ENCODE measurements around the gene EDAR.

Gene EDAR

DNA sequence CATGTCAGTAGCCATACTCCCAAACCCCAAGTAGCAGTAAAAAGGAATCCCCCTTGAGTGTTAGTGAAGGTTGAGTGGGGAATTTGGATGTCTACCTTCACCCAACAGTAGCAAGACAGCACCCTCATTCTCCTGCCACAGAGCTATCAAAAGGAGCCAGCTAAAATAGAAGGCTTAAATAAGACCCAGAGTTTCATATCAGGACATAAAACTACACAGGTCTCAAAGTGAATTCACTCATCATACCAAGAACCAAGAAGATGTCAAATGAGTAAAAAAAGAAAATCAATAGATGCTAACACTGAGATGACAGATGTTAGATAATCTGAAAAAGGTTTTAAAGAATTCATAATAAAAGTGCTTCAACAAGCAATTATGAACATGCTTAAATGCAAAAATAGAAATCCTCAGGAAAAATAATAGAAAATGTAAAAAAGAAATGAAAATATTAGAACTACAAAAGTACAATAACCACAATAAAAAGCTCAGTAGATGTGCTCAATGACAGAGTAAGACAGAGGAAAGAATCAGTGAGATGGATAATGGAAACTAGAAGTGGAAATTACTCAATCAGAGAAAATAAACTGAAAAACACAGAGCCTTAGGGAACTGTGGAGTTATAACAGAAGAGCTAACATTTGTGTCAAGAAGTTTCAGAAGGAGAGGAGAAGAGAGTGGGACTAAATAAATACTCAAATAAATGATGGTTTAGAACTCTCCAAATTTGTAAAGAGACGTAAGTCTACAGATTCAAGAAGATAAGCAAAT lies 90.5 kb downstream of the EDAR start:
- H3K27ac ChIP-seq = no peak overlapping the region
- TF ChIP-seq, protein P1, sequence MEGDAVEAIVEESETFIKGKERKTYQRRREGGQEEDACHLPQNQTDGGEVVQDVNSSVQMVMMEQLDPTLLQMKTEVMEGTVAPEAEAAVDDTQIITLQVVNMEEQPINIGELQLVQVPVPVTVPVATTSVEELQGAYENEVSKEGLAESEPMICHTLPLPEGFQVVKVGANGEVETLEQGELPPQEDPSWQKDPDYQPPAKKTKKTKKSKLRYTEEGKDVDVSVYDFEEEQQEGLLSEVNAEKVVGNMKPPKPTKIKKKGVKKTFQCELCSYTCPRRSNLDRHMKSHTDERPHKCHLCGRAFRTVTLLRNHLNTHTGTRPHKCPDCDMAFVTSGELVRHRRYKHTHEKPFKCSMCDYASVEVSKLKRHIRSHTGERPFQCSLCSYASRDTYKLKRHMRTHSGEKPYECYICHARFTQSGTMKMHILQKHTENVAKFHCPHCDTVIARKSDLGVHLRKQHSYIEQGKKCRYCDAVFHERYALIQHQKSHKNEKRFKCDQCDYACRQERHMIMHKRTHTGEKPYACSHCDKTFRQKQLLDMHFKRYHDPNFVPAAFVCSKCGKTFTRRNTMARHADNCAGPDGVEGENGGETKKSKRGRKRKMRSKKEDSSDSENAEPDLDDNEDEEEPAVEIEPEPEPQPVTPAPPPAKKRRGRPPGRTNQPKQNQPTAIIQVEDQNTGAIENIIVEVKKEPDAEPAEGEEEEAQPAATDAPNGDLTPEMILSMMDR (IDR thresholded peaks at IDR 0.05) = no peak
- TF ChIP-seq ZFX (IDR thresholded peaks at IDR 0.05; ENCODE audit: borderline replicate concordance) = no peak

DNA sequence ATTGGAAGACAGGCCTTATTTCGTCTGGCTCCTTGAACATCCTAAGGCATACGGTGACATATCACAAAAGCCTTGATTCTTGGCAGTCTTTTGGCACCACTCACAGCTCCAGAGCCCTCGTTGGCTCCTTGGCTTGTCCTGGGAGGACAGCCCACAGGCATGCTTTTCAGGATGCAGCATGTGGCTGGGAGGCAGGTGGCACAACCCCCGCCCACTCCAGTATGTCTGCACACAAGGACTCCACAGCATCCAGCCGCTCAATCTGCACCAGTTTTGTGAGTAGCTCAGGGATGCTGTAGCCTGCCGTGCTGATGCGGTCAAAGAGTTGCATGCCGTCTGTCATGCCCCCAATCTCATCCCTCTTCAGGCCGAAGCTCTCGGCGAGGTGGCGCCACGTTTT lies 92.3 kb downstream of the EDAR start:
- no peak overlapping the region for H3K27ac ChIP-seq
- no peak for TF ChIP-seq ZFX (IDR thresholded peaks at IDR 0.05; ENCODE audit: borderline replicate concordance)
- TF ChIP-seq, protein P1 (IDR thresholded peaks at IDR 0.05) = no peak

DNA sequence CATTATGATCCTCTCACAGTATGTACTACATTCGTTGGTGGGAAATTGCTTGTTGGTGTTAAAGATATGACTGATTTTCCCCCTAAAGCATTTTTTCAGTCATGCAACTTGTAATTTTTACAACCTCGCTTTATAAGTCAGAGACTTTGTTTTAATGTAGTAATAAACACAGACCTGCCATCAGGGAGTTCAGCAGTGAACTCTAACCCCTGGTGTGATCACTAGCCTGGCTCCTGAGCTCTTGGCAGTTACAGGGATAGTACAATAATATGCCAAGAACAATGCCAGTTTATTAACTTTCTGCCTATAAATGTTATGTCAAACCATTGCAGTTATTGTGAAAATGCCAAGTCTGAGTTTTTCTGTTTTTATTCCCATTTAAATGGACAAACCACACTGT lies 93.8 kb downstream of the EDAR start:
- H3K27ac ChIP-seq = no peak overlapping the region
- no peak for TF ChIP-seq ZFX (IDR thresholded peaks at IDR 0.05; ENCODE audit: borderline replicate concordance)
- TF ChIP-seq, protein P1 (IDR thresholded peaks at IDR 0.05) = no peak

DNA sequence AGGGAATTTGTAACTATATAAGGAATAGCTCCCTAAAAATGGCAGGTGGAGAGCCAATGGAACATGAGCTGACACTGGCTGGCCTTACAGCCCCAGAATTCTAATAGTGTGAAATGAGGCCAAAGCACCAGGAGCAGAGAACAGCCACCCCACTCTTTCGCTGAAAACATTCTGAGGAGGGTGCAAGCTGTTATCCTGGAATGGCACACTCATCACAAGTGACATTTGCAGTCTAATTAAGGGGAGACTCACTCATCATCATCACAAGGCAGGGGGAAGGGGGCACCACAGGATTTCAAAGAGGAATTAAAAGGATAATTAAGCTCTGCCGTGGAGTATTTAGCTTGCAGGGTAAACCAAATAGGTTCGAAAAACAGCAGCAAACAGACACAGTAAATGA lies 94.3 kb downstream of the EDAR start:
- TF ChIP-seq ZFX (IDR thresholded peaks at IDR 0.05; ENCODE audit: borderline replicate concordance) = no peak
- TF ChIP-seq, protein P1 (IDR thresholded peaks at IDR 0.05) = no peak
- H3K27ac ChIP-seq = no peak overlapping the region

DNA sequence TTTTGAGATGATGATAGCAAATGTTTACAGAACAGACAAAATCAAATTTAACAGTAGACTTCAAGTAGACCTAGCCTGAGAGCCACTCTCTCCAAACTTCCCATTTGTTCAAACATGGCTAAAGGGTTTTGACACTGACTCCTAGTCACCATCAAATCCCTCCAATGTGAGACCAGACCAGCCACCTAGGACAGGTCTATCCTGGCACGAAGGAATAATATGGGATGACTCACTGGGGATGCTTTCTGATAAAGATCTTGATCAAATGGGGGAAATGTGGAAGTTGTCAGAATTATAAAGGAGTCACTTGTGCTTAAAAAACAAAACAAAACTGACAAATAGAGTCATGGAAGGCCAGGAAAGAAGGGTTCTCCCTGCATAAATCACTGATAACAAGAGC lies 95.7 kb downstream of the EDAR start:
- no peak for TF ChIP-seq ZFX (IDR thresholded peaks at IDR 0.05; ENCODE audit: borderline replicate concordance)
- TF ChIP-seq, protein P1 (IDR thresholded peaks at IDR 0.05) = no peak
- no peak overlapping the region for H3K27ac ChIP-seq

DNA sequence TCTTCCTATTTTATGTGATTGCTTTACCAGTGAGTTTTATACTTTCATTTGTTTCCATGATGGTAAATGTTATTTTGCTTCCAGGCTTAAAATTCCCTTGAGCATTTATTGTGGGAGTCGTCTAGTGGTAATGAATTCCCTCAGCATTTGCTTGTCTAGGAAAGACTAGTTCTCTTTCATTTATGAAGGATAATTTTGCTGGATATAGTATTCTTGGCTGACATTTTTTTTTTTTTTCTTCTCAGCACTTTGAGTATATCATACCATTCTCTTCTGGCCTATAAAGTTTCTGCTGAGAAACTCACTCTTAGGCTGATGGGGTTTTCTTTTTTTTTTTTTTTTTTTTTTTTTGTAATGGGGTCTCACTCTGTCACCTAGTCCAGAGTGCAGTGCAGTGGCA lies 99.1 kb downstream of the EDAR start:
- H3K27ac ChIP-seq = no peak overlapping the region
- TF ChIP-seq, protein P1 (IDR thresholded peaks at IDR 0.05) = no peak
- no peak for TF ChIP-seq ZFX (IDR thresholded peaks at IDR 0.05; ENCODE audit: borderline replicate concordance)

DNA sequence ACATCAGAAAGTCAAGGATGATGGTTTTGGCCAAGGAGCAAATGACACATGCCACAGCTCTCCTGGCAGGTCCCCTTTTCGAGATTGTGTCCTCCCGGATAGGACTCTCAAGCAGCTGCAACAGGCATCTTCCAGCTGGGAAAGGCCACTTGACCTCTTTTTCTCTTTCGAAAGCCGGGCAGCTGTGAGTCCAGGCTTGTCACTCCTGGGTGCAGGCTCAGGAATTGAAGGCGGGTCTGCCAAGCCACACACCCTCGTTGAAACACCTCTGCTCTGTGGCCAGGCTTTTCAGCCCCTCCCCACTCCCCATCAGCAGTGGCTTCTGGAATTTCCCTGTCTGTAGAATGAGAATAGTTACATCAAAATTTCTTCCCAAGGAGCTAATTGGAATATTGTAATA lies 104.4 kb downstream of the EDAR start:
- no peak overlapping the region for H3K27ac ChIP-seq
- TF ChIP-seq, protein P1 (IDR thresholded peaks at IDR 0.05) = no peak
- TF ChIP-seq ZFX (IDR thresholded peaks at IDR 0.05; ENCODE audit: borderline replicate concordance) = no peak

All from 22Rv1 (cell line).